Measurements from ENCODE around the gene S100A10.

GRCh38 chr1:152013664-152014237 lies 20.1 kb upstream of the S100A10 start:
- TF ChIP-seq CTCF (IDR thresholded peaks at IDR 0.05) (peak; percentile 20 to 60 (median 48)), POLR2A (IDR thresholded peaks at IDR 0.05) (no peak)

Data from heart left ventricle (tissue), 13 donors.